H9 (cell line): ENCODE data around the gene ZNF385B. TPM values are rescaled to one million over a fixed set of nuclear protein-coding genes. Genes with fewer than 3 reads are reported as not detected.
A peak's percentile ranks its signal among the peaks of the same experiment; 100 is the strongest.

Experiments used
- DNase-seq: peaks from one replicate; pipeline ENCODE4 v3.0.0-alpha.2; 2017
- H2AFZ ChIP-seq: one replicate; pipeline ENCODE4 v1.6.1; 2013; ENCODE audit warnings: mild to moderate bottlenecking, low read length, control low read depth, moderate library complexity
- H2AK5ac ChIP-seq: 2 replicates; pipeline ENCODE4 v1.6.1; 2013; ENCODE audit warnings: low read length, control low read depth, mixed read lengths; ENCODE audit not compliant: insufficient read length
- H2BK120ac ChIP-seq: one replicate; pipeline ENCODE4 v1.6.1; 2013; ENCODE audit warnings: low read depth, mild to moderate bottlenecking, low read length, control low read depth, inconsistent platforms; ENCODE audit not compliant: poor library complexity, severe bottlenecking
- H2BK12ac ChIP-seq: 2 replicates; pipeline ENCODE4 v1.6.1; 2013; ENCODE audit warnings: low read length, control low read depth, mixed read lengths, low read depth; ENCODE audit not compliant: insufficient read length
- H2BK15ac ChIP-seq: 2 replicates; pipeline ENCODE4 v1.6.1; 2013; ENCODE audit warnings: low read depth, low read length, control low read depth
- H2BK20ac ChIP-seq: one replicate; pipeline ENCODE4 v1.6.1; 2013; ENCODE audit warnings: low read depth, mild to moderate bottlenecking, low read length, control low read depth, inconsistent platforms; ENCODE audit not compliant: poor library complexity, severe bottlenecking
- H2BK5ac ChIP-seq: 2 replicates; pipeline ENCODE4 v1.6.1; 2013; ENCODE audit warnings: low read length, control low read depth, mixed read lengths; ENCODE audit not compliant: insufficient read length
- H3K14ac ChIP-seq: 2 replicates; pipeline ENCODE4 v1.6.1; 2013; ENCODE audit warnings: low read length, control low read depth; ENCODE audit not compliant: insufficient read depth
- H3K18ac ChIP-seq: 2 replicates; pipeline ENCODE4 v1.6.1; 2013; ENCODE audit warnings: low read depth, mild to moderate bottlenecking, mixed read lengths, low read length, control low read depth; ENCODE audit not compliant: insufficient read length
- H3K23ac ChIP-seq: 2 replicates; pipeline ENCODE4 v1.6.1; 2013; ENCODE audit warnings: low read length, control low read depth, mixed read lengths, low read depth; ENCODE audit not compliant: insufficient read length
- H3K23me2 ChIP-seq: 2 replicates; pipeline ENCODE4 v1.6.1; 2013; ENCODE audit warnings: low read depth, mild to moderate bottlenecking, mixed read lengths, low read length, control low read depth; ENCODE audit not compliant: insufficient read length, poor library complexity, severe bottlenecking
- H3K27ac ChIP-seq: 2 replicates; pipeline ENCODE4 v1.5.1; 2013; ENCODE audit warnings: low read length, control low read depth, mixed read lengths, low read depth; ENCODE audit not compliant: insufficient read length
- H3K27me3 ChIP-seq: 2 replicates; pipeline ENCODE4 v1.6.1; 2013; ENCODE audit warnings: low read length, control low read depth, inconsistent platforms; ENCODE audit not compliant: insufficient read depth
- H3K4ac ChIP-seq: 2 replicates; pipeline ENCODE4 v1.6.1; 2013; ENCODE audit warnings: low read depth, mild to moderate bottlenecking, control low read depth, inconsistent platforms, low read length, moderate library complexity
- H3K4me1 ChIP-seq: 2 replicates; pipeline ENCODE4 v1.6.1; 2013; ENCODE audit warnings: low read length, control low read depth, inconsistent platforms; ENCODE audit not compliant: insufficient read depth
- H3K4me2 ChIP-seq: 2 replicates; pipeline ENCODE4 v1.6.1; 2013; ENCODE audit warnings: low read length, control low read depth, mixed read lengths; ENCODE audit not compliant: insufficient read length, insufficient read depth
- H3K56ac ChIP-seq: 2 replicates; pipeline ENCODE4 v1.6.1; 2013; ENCODE audit warnings: low read depth, mild to moderate bottlenecking, mixed read lengths, low read length, control low read depth; ENCODE audit not compliant: insufficient read length
- H3K79me1 ChIP-seq: 2 replicates; pipeline ENCODE4 v1.6.1; 2013; ENCODE audit warnings: low read depth, mild to moderate bottlenecking, moderate library complexity, low read length, control low read depth, inconsistent platforms; ENCODE audit not compliant: insufficient read depth, poor library complexity, severe bottlenecking
- H3K79me2 ChIP-seq: 2 replicates; pipeline ENCODE4 v1.6.1; 2013; ENCODE audit warnings: low read length, control low read depth, inconsistent platforms; ENCODE audit not compliant: insufficient read depth
- H3K9ac ChIP-seq: 2 replicates; pipeline ENCODE4 v1.6.1; 2013; ENCODE audit warnings: low read length, control low read depth, mixed read lengths; ENCODE audit not compliant: insufficient read length; ENCODE audit errors: extremely low read depth
- H3K9me3 ChIP-seq: one replicate; pipeline ENCODE4 v1.6.1; 2013; ENCODE audit warnings: low read depth, low read length, inconsistent platforms; ENCODE audit not compliant: control insufficient read depth
- H3T11ph ChIP-seq: one replicate; pipeline ENCODE4 v1.6.1; 2013; ENCODE audit warnings: mild to moderate bottlenecking, low read length, control low read depth, inconsistent platforms
- H4K20me1 ChIP-seq: one replicate; pipeline ENCODE4 v1.6.1; 2013; ENCODE audit not compliant: control insufficient read depth, insufficient read length, insufficient read depth
- H4K5ac ChIP-seq: 2 replicates; pipeline ENCODE4 v1.6.1; 2013; ENCODE audit warnings: low read depth, mild to moderate bottlenecking, mixed read lengths, low read length, control low read depth; ENCODE audit not compliant: insufficient read length
- H4K8ac ChIP-seq: replicated peaks from 2 replicates; pipeline ENCODE4 v1.6.1; 2013; ENCODE audit warnings: low read length, control low read depth, mixed read lengths, low read depth; ENCODE audit not compliant: insufficient read length
- H4K91ac ChIP-seq: 2 replicates; pipeline ENCODE4 v1.6.1; 2013; ENCODE audit warnings: low read depth, mild to moderate bottlenecking, moderate library complexity, mixed read lengths, low read length, control low read depth; ENCODE audit not compliant: insufficient read length
- H3K27ac Mint-ChIP-seq, 3 experiments: 2 replicates in 2 of 3; 3 replicates in 1 of 3; pipeline ENCODE4 v1.8.0; 2020 to 2021; ENCODE audit warnings: mixed read lengths in 3 of 3, mild to moderate bottlenecking in 1 of 3, moderate library complexity in 1 of 3
- H3K27me3 Mint-ChIP-seq: 2 replicates; pipeline ENCODE4 v1.8.0; 2021; ENCODE audit warnings: low read depth, mild to moderate bottlenecking, moderate library complexity, mixed read lengths
- H3K36me3 Mint-ChIP-seq, 3 experiments: 2 replicates in 2 of 3; 3 replicates in 1 of 3; pipeline ENCODE4 v1.8.0; 2020 to 2021; ENCODE audit warnings: low read depth in 3 of 3, mixed read lengths in 3 of 3; ENCODE audit not compliant: insufficient read depth in 1 of 3
- H3K4me1 Mint-ChIP-seq, 2 experiments: 2 replicates each; pipeline ENCODE4 v1.8.0; 2020; ENCODE audit warnings: mixed read lengths in 2 of 2
- H3K4me3 Mint-ChIP-seq, 2 experiments: 2 replicates in 1 of 2; 3 replicates in 1 of 2; pipeline ENCODE4 v1.8.0; 2020 to 2021; ENCODE audit warnings: mild to moderate bottlenecking in 2 of 2, mixed read lengths in 2 of 2, moderate library complexity in 1 of 2
- H3K9me3 Mint-ChIP-seq, 2 experiments: 2 replicates in 1 of 2; 3 replicates in 1 of 2; pipeline ENCODE4 v1.8.0; 2020; ENCODE audit warnings: mild to moderate bottlenecking in 2 of 2, mixed read lengths in 2 of 2, moderate library complexity in 1 of 2
- CTCF ChIP-seq: fragments of 200-600 bp; sonication (generic); conservative IDR thresholded peaks from 3 replicates; pipeline ENCODE4 v1.8.0; 2021; ENCODE audit warnings: antibody characterized with exemption, mild to moderate bottlenecking
- whole genome bisulfite sequencing: extraction: QIAGEN DNeasy Blood & Tissue Kit; methylation state at CpG from one replicate; pipeline ENCODE4 v1.1.7; 2013; ENCODE audit warnings: missing lambda C conversion rate, low lambda C conversion rate, mixed read lengths; ENCODE audit not compliant: insufficient read length; ENCODE audit errors: extremely low coverage; 5-methylcytosine and 5-hydroxymethylcytosine counted together
- total RNA-seq: library from RNA; stranded (reverse); gene quantifications from 2 replicates; pipeline ENCODE4 v1.2.1, GENCODE V29; 2021

The ZNF385B gene
- total RNA-seq, 1 experiment from 2014 or later, result 2.1 TPM

- Histone ChIP-seq H4K5ac (no peak overlapping the region), H3K4me2 (no peak overlapping the region), H3K23me2 (no peaks in the 10 kb centered on the region), H3K79me2 (no peaks in the 10 kb centered on the region), H3T11ph (no peak overlapping the region), H3K9me3 (no peaks in the 10 kb centered on the region), H3K27ac (no peak overlapping the region), H4K8ac (no peak overlapping the region), H4K91ac (no peak overlapping the region), H3K27me3 (no peaks in the 10 kb centered on the region), H3K56ac (no peak overlapping the region), H2BK20ac (no peak overlapping the region), H3K79me1 (no peaks in the 10 kb centered on the region), H2AK5ac (no peak overlapping the region), H3K14ac (no peak overlapping the region), H2BK12ac (no peak overlapping the region), H3K4me1 (no peaks in the 10 kb centered on the region; the same call in 1 of the 2 replicates), H3K9ac (no peak overlapping the region), H3K23ac (no peak overlapping the region), H3K4ac (no peak overlapping the region), H2BK15ac (no peak overlapping the region), H3K18ac (no peak overlapping the region), H2AFZ (no peak overlapping the region), H4K20me1 (no peaks in the 10 kb centered on the region), H2BK120ac (no peak overlapping the region), H2BK5ac (no peak overlapping the region)
- no CpG with 5 or more reads among the region's 2 CpGs for WGBS
- Mint-ChIP-seq H3K4me3 (no peak overlapping the region), H3K36me3 (no peaks in the 10 kb centered on the region), H3K27me3 (no peaks in the 10 kb centered on the region), H3K4me1 (peaks cover 12 to 23% of the 10 kb centered on the region in 2 experiments), H3K9me3 (no peaks in the 10 kb centered on the region), H3K27ac (peak overlapping the region in 1 of 3 experiments; percentile 1; a peak in 1 of 7 replicates)
- DNase-seq, result no peak
- no peak for TF ChIP-seq CTCF
These were observed 295.6 kb downstream of the ZNF385B start for GRCh38 chr2:179565807-179566206.
